HG03378 (cell line): Measurements from ENCODE around the gene METTL4.
A peak's percentile ranks its signal among the peaks of the same experiment; 100 is the strongest.

Experiments used
- ATAC-seq: cut with Tn5 transposase; IDR thresholded peaks from one replicate; pipeline ENCODE4 v1.9.1; 2021; ENCODE audit warnings: mild to moderate bottlenecking, moderate library complexity; ENCODE audit not compliant: unreplicated experiment

METTL4 gene

GRCh38 chr18:2522112-2522511 lies 49.2 kb downstream of the METTL4 start:
- ATAC-seq, result no peak

- no peak for ATAC-seq
Observed at GRCh38 chr18:2518473-2518872, 52.8 kb downstream of the METTL4 start.

- ATAC-seq, result peak; percentile 72
Observed at GRCh38 chr18:2515908-2516625, 55.2 kb downstream of the METTL4 start.

GRCh38 chr18:2515171-2515787 lies 56.0 kb downstream of the METTL4 start:
- no peak for ATAC-seq

GRCh38 chr18:2513616-2514015 lies 57.7 kb downstream of the METTL4 start:
- no peak for ATAC-seq

GRCh38 chr18:2512059-2512458 lies 59.2 kb downstream of the METTL4 start:
- no peak for ATAC-seq

- ATAC-seq, result no peak
Observed at GRCh38 chr18:2511451-2511850, 59.9 kb downstream of the METTL4 start.

GRCh38 chr18:2510416-2510815 lies 60.9 kb downstream of the METTL4 start:
- ATAC-seq, result no peak

GRCh38 chr18:2508678-2509077 lies 62.6 kb downstream of the METTL4 start:
- ATAC-seq, result no peak

- ATAC-seq, result no peak
Observed at GRCh38 chr18:2508155-2508554, 63.1 kb downstream of the METTL4 start.

- ATAC-seq, result no peak
Observed at GRCh38 chr18:2504642-2505041, 66.7 kb downstream of the METTL4 start.

GRCh38 chr18:2502880-2503279 lies 68.4 kb downstream of the METTL4 start:
- no peak for ATAC-seq

GRCh38 chr18:2502394-2502793 lies 68.9 kb downstream of the METTL4 start:
- ATAC-seq, result no peak

GRCh38 chr18:2497797-2498196 lies 73.5 kb downstream of the METTL4 start:
- no peak for ATAC-seq

- no peak for ATAC-seq
Observed at GRCh38 chr18:2495381-2495780, 75.9 kb downstream of the METTL4 start.

GRCh38 chr18:2494921-2495320 lies 76.4 kb downstream of the METTL4 start:
- no peak for ATAC-seq
